SK-N-SH (cell line): ENCODE measurements around the gene GPR34. TPM values are rescaled to one million over a fixed set of nuclear protein-coding genes. Genes with fewer than 3 reads are reported as not detected.

Source experiments
- CTCF ChIA-PET: fragments of 300-600, 350-600 bp; formaldehyde crosslinking; extraction: SDS; loops from one replicate; lab custom pipeline; 2021; lab: Yijun Ruan, JAX
- POLR2A ChIA-PET: fragments of 350-600 bp; sonication (Branson Sonifier 250); formaldehyde crosslinking; extraction: SDS; loops from one replicate; lab custom pipeline; 2020; ENCODE audit warnings: antibody characterized with exemption, inconsistent platforms; lab: Yijun Ruan, JAX
- DNase-seq: peaks from one replicate; pipeline ENCODE4 v3.0.0; 2012
- H2AFZ ChIP-seq: fragments of 200-600 bp; sonication (generic); 2 replicates; pipeline ENCODE4 v1.8.1; 2016; ENCODE audit warnings: antibody characterized with exemption, mild to moderate bottlenecking, low read depth
- H3F3A ChIP-seq: fragments of 200-600 bp; sonication (generic); replicated peaks from 2 replicates; pipeline ENCODE3; 2016; ENCODE audit warnings: antibody characterized with exemption, mild to moderate bottlenecking; ENCODE audit not compliant: insufficient read depth
- H3K27ac ChIP-seq, 2 experiments: fragments of 200-500 bp in 1 of 2; fragments of 200-600 bp in 1 of 2; sonication (Bioruptor generic) in 1 of 2; sonication (generic), shearing (Covaris generic) in 1 of 2; 2 replicates each; pipeline versions ENCODE4 v1.5.1 to v1.6.1; 2014 to 2016; ENCODE audit warnings: low read depth in 2 of 2, inconsistent platforms in 1 of 2, low read length in 1 of 2, mild to moderate bottlenecking in 1 of 2, mixed read lengths in 1 of 2
- H3K27me3 ChIP-seq: fragments of 200-600 bp; sonication (generic), shearing (Covaris generic); 2 replicates; pipeline ENCODE4 v1.6.1; 2016; ENCODE audit warnings: mixed run types; ENCODE audit not compliant: insufficient read depth
- H3K36me3 ChIP-seq, 2 experiments: fragments of 200-500 bp in 1 of 2; fragments of 200-600 bp in 1 of 2; sonication (Bioruptor generic) in 1 of 2; sonication (generic) in 1 of 2; replicated peaks in 1 of 2; 2 replicates each; pipeline versions ENCODE3 to v1.5.1; 2014 to 2016; ENCODE audit warnings: low read length in 1 of 2, mild to moderate bottlenecking in 1 of 2; ENCODE audit not compliant: insufficient read depth in 2 of 2, control insufficient read depth in 1 of 2
- H3K4me1 ChIP-seq, 2 experiments: fragments of 200-500 bp in 1 of 2; fragments of 200-600 bp in 1 of 2; sonication (Bioruptor generic) in 1 of 2; sonication (generic), shearing (Covaris generic) in 1 of 2; 2 replicates each; pipeline versions ENCODE4 v1.5.1 to v1.6.1; 2014 to 2016; ENCODE audit warnings: low read depth in 1 of 2, low read length in 1 of 2, mixed run types in 1 of 2; ENCODE audit not compliant: insufficient read depth in 2 of 2, control insufficient read depth in 1 of 2
- H3K4me2 ChIP-seq: fragments of 200-600 bp; sonication (generic), shearing (Covaris generic); 2 replicates; pipeline ENCODE4 v1.6.1; 2017; ENCODE audit warnings: mixed run types
- H3K4me3 ChIP-seq, 2 experiments: fragments of 200-500 bp in 1 of 2; fragments of 200-600 bp in 1 of 2; sonication (Bioruptor generic) in 1 of 2; sonication (generic), shearing (Covaris generic) in 1 of 2; 2 replicates each; pipeline versions ENCODE4 v1.5.1 to v1.8.1; 2014 to 2016; ENCODE audit warnings: low read depth in 2 of 2, inconsistent platforms in 1 of 2, low read length in 1 of 2, mild to moderate bottlenecking in 1 of 2, mixed read lengths in 1 of 2, moderate library complexity in 1 of 2
- H3K79me2 ChIP-seq: fragments of 200-600 bp; sonication (generic); 2 replicates; pipeline ENCODE4 v1.8.1; 2017; ENCODE audit warnings: mild to moderate bottlenecking; ENCODE audit not compliant: insufficient read depth
- H3K9ac ChIP-seq: fragments of 200-600 bp; sonication (generic); 2 replicates; pipeline ENCODE4 v1.6.1; 2017; ENCODE audit warnings: mixed run types
- H3K9me2 ChIP-seq: fragments of 200-600 bp; sonication (generic); 2 replicates; pipeline ENCODE4 v1.6.1; 2017; ENCODE audit warnings: mixed run types
- H3K9me3 ChIP-seq: fragments of 200-600 bp; sonication (generic); 2 replicates; pipeline ENCODE4 v1.6.1; 2017; ENCODE audit warnings: mixed run types, mild to moderate bottlenecking, moderate library complexity
- H4K20me1 ChIP-seq: fragments of 200-600 bp; sonication (generic); 2 replicates; pipeline ENCODE4 v1.6.1; 2017; ENCODE audit warnings: mild to moderate bottlenecking, mixed run types; ENCODE audit not compliant: insufficient read depth
- CHD2 ChIP-seq: fragments of 150-350 bp; IDR thresholded peaks from 2 replicates; pipeline ENCODE4 v1.6.1; 2018; ENCODE audit warnings: low read length; ENCODE audit not compliant: partially characterized antibody
- ELF1 ChIP-seq: IDR thresholded peaks from 2 replicates; pipeline ENCODE4 v1.4.0; 2012
- EP300 ChIP-seq, 2 experiments: IDR thresholded peaks; 2 replicates each; pipeline versions ENCODE4 v1.4.0 to v1.6.1; 2012; ENCODE audit warnings: borderline replicate concordance in 1 of 2, low read depth in 1 of 2, low read length in 1 of 2
- EZH2phosphoT487 ChIP-seq: fragments of 200-600 bp; sonication (generic); IDR thresholded peaks from 2 replicates; pipeline ENCODE4 v1.6.1; 2017; ENCODE audit warnings: low read depth, mixed run types, mild to moderate bottlenecking, antibody characterized with exemption, moderate library complexity, borderline replicate concordance
- FOSL2 ChIP-seq: IDR thresholded peaks from 2 replicates; pipeline ENCODE4 v1.4.0; 2012; ENCODE audit warnings: low read depth, mild to moderate bottlenecking, moderate library complexity, borderline replicate concordance
- IRF3 ChIP-seq: fragments of 150-350 bp; IDR thresholded peaks from 2 replicates; pipeline ENCODE4 v1.6.1; 2016; ENCODE audit warnings: mild to moderate bottlenecking, low read depth, low read length
- MAX ChIP-seq: IDR thresholded peaks from 2 replicates; pipeline ENCODE4 v1.4.0; 2012; ENCODE audit warnings: low read depth
- NFIC ChIP-seq: IDR thresholded peaks from 2 replicates; pipeline ENCODE4 v1.4.0; 2012; ENCODE audit warnings: borderline replicate concordance
- POLR2AphosphoS5 ChIP-seq: IDR thresholded peaks from 2 replicates; pipeline ENCODE4 v1.6.1; 2012; ENCODE audit warnings: low read depth, low read length
- RAD21 ChIP-seq: IDR thresholded peaks from 2 replicates; pipeline ENCODE4 v1.6.1; 2012; ENCODE audit warnings: mild to moderate bottlenecking, low read length
- RCOR1 ChIP-seq: fragments of 150-350 bp; IDR thresholded peaks from 2 replicates; pipeline ENCODE4 v1.6.1; 2017; ENCODE audit warnings: antibody characterized with exemption, low read length
- REST ChIP-seq: IDR thresholded peaks from 2 replicates; pipeline ENCODE4 v1.6.1; 2012; ENCODE audit warnings: mild to moderate bottlenecking, low read depth, low read length, moderate library complexity
- RFX5 ChIP-seq: IDR thresholded peaks from 2 replicates; pipeline ENCODE4 v1.6.1; 2012; ENCODE audit warnings: mild to moderate bottlenecking, improper control_type of control experiment, low read length
- SIN3A ChIP-seq: IDR thresholded peaks from 2 replicates; pipeline ENCODE4 v1.6.1; 2012; ENCODE audit warnings: low read depth, mild to moderate bottlenecking, low read length, moderate library complexity, borderline replicate concordance
- SMC3 ChIP-seq: IDR thresholded peaks from 2 replicates; pipeline ENCODE4 v1.6.1; 2012; ENCODE audit warnings: low read depth, low read length, improper control_type of control experiment
- USF1 ChIP-seq: IDR thresholded peaks from 2 replicates; pipeline ENCODE4 v1.4.0; 2012; ENCODE audit warnings: low read depth, borderline replicate concordance
- USF2 ChIP-seq: fragments of 150-350 bp; IDR thresholded peaks from 2 replicates; pipeline ENCODE4 v1.6.1; 2017; ENCODE audit warnings: antibody characterized with exemption, low read length, low read depth, borderline replicate concordance
- ZBTB33 ChIP-seq: IDR thresholded peaks from 2 replicates; pipeline ENCODE4 v1.4.0; 2012; ENCODE audit warnings: low read depth, borderline replicate concordance
- whole genome bisulfite sequencing: methylation state at CpG from one replicate; pipeline ENCODE4 v1.1.6; 2017; ENCODE audit warnings: low lambda C conversion rate; 5-methylcytosine and 5-hydroxymethylcytosine counted together
- polyA plus RNA-seq, 3 experiments: library from polyadenylated mRNA; depleted of rRNA; stranded (reverse); fragments of >200 nt; gene quantifications; 2 replicates each; pipeline ENCODE4 v1.2.3, GENCODE V29; 2012

GPR34 gene
- polyA plus RNA-seq, 1 of the 3 experiments (the other 2 are of a cell fraction), result not detected

- no peaks in the 10 kb centered on the region for H3F3A ChIP-seq
- H3K27me3 ChIP-seq, result no peaks in the 10 kb centered on the region
- H3K4me3 ChIP-seq, result no peak within 1 kb of the TSS
- no peaks in the 10 kb centered on the region for H3K4me1 ChIP-seq
- H4K20me1 ChIP-seq, result no peaks in the 10 kb centered on the region
- DNase-seq, result no peak
- no peak within 1 kb of the TSS for H2AFZ ChIP-seq
- WGBS, result 49% methylated on average over 2 of the region's 2 CpGs
- H3K9me3 ChIP-seq, result no peaks in the 10 kb centered on the region
- no peaks in the 10 kb centered on the region for H3K36me3 ChIP-seq
- H3K79me2 ChIP-seq, result no peaks in the 10 kb centered on the region
- no peak within 1 kb of the TSS for H3K9ac ChIP-seq
- no peaks in the 10 kb centered on the region for H3K9me2 ChIP-seq
- H3K27ac ChIP-seq, result no peak within 1 kb of the TSS
- TF ChIP-seq USF1 (no peak), ZBTB33 (no peak), SIN3A (no peak), FOSL2 (no peak), ELF1 (no peak), MAX (no peak), REST (no peak), RCOR1 (no peak), NFIC (no peak), RFX5 (no peak), RAD21 (no peak), SMC3 (no peak), CHD2 (no peak), USF2 (no peak), IRF3 (no peak), EP300 (IDR thresholded peaks at IDR 0.05; ENCODE audit: borderline replicate concordance in 1 of 2, low read depth in 1 of 2, low read length in 1 of 2) (no peak), POLR2AphosphoS5 (no peak), EZH2phosphoT487 (no peak)
- no peak within 1 kb of the TSS for H3K4me2 ChIP-seq
- ChIA-PET CTCF (no interaction called here), POLR2A (no interaction called here)
These were observed 35.1 kb downstream of the GPR34 start, which contains the start of gene GPR82 for GRCh38 chrX:41723826-41724225. GPR82 (plus strand) TSS chrX:41724181; CDS start chrX:41727027, 2,846 bp downstream.
